Dermis blood vessel endothelial cell (primary cell): ENCODE results near the gene BBS9. TPM values are rescaled to one million over a fixed set of nuclear protein-coding genes. Genes with fewer than 3 reads are reported as not detected.

Source experiments
- DNase-seq: peaks from one replicate; pipeline ENCODE4 v3.0.0; 2010
- total RNA-seq: library from RNA; depleted of rRNA; stranded (reverse); fragments of >200 nt; gene quantifications from 2 replicates; pipeline ENCODE4 v1.2.3, GENCODE V29; 2014

Gene BBS9
- total RNA-seq, 1 donor from 2014 or later = 13.1 TPM

- DNase-seq = no peak
Measured at GRCh38 chr7:33619264-33619663, 489.9 kb downstream of the BBS9 start.

- no peak for DNase-seq
Measured at GRCh38 chr7:33623267-33623666, 493.9 kb downstream of the BBS9 start.

GRCh38 chr7:33624215-33624614 is 494.9 kb downstream of the BBS9 start:
- no peak for DNase-seq

GRCh38 chr7:33626869-33627268 is 497.5 kb downstream of the BBS9 start:
- DNase-seq = no peak

GRCh38 chr7:33627741-33628140 is 498.4 kb downstream of the BBS9 start:
- no peak for DNase-seq

- DNase-seq = no peak
Measured at GRCh38 chr7:33628894-33629293, 499.5 kb downstream of the BBS9 start.

GRCh38 chr7:33630359-33630758 is 501.0 kb downstream of the BBS9 start:
- no peak for DNase-seq

- DNase-seq = no peak
Measured at GRCh38 chr7:33632322-33632721, 503.0 kb downstream of the BBS9 start.

GRCh38 chr7:33632840-33633525 is 503.6 kb downstream of the BBS9 start:
- no peak for DNase-seq

- no peak for DNase-seq
Measured at GRCh38 chr7:33634606-33635005, 505.2 kb downstream of the BBS9 start.

GRCh38 chr7:33636359-33636758 is 507.0 kb downstream of the BBS9 start:
- DNase-seq = no peak

GRCh38 chr7:33639552-33640197 is 510.3 kb downstream of the BBS9 start:
- DNase-seq = no peak

GRCh38 chr7:33640741-33641140 is 511.4 kb downstream of the BBS9 start:
- no peak for DNase-seq

GRCh38 chr7:33642312-33642711 is 512.9 kb downstream of the BBS9 start:
- no peak for DNase-seq

- DNase-seq = no peak
Measured at GRCh38 chr7:33643530-33643929, 514.2 kb downstream of the BBS9 start.

GRCh38 chr7:33644489-33644888 is 515.1 kb downstream of the BBS9 start:
- no peak for DNase-seq

GRCh38 chr7:33645104-33645503 is 515.7 kb downstream of the BBS9 start:
- no peak for DNase-seq

GRCh38 chr7:33646166-33646565 is 516.8 kb downstream of the BBS9 start:
- DNase-seq = no peak

GRCh38 chr7:33646891-33647391 is 517.6 kb downstream of the BBS9 start:
- no peak for DNase-seq

- no peak for DNase-seq
Measured at GRCh38 chr7:33649476-33650441, 520.4 kb downstream of the BBS9 start.

- no peak for DNase-seq
Measured at GRCh38 chr7:33650828-33651227, 521.5 kb downstream of the BBS9 start.

GRCh38 chr7:33651998-33652515 is 522.7 kb downstream of the BBS9 start:
- no peak for DNase-seq

GRCh38 chr7:33654676-33655075 is 525.3 kb downstream of the BBS9 start:
- no peak for DNase-seq
